AML-193 (cell line): Measurements from ENCODE around the gene SP3.

Experiments used
- DNase-seq, 2 experiments: peaks; one replicate each; lab custom pipeline; 2025; lab: John Stamatoyannopoulos, UW

SP3 gene

GRCh38 chr2:173965372-173966025 is at the start of gene SP3:
SP3 (minus strand) TSS chr2:173965373; CDS start chr2:173965171, 202 bp downstream.
- DNase-seq, result peak; percentile 90 to 92

- DNase-seq, result no peak
Observed at GRCh38 chr2:174014699-174015070, 49.5 kb upstream of the SP3 start.

DNA sequence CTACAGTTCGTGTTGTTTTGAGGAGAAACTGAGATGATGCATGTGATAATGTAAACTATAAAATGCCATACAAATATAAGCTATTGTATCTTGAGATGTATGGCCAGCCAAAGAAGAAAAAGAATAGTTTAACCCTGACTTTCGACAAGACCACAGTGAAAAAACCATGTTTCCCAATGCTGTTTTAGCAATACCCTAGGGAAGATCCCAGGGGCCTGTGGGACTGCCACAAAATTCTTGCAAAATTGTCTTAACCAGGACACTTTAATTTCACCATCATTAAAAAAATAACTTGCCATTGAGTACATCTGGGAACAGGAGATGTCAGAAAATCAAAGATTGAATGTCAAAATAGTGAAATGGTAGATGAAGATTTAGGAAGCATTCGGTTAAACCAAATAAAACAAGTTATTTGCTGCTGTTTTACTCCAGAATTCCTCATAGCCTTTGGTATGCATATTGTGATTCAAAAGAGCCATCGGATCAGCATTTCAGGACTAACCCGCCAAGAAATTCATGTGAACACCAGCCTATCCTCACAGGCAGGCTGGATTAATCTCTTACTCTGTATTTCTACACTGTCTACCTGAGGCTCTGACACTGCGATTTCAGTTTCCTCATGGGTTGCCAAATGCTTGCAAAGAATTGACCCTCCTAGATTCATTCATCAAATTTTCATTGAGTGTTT is 49.0 kb upstream of the SP3 start:
- no peak for DNase-seq

- DNase-seq, result no peak
Observed at GRCh38 chr2:174013315-174013751, 48.2 kb upstream of the SP3 start.

DNA sequence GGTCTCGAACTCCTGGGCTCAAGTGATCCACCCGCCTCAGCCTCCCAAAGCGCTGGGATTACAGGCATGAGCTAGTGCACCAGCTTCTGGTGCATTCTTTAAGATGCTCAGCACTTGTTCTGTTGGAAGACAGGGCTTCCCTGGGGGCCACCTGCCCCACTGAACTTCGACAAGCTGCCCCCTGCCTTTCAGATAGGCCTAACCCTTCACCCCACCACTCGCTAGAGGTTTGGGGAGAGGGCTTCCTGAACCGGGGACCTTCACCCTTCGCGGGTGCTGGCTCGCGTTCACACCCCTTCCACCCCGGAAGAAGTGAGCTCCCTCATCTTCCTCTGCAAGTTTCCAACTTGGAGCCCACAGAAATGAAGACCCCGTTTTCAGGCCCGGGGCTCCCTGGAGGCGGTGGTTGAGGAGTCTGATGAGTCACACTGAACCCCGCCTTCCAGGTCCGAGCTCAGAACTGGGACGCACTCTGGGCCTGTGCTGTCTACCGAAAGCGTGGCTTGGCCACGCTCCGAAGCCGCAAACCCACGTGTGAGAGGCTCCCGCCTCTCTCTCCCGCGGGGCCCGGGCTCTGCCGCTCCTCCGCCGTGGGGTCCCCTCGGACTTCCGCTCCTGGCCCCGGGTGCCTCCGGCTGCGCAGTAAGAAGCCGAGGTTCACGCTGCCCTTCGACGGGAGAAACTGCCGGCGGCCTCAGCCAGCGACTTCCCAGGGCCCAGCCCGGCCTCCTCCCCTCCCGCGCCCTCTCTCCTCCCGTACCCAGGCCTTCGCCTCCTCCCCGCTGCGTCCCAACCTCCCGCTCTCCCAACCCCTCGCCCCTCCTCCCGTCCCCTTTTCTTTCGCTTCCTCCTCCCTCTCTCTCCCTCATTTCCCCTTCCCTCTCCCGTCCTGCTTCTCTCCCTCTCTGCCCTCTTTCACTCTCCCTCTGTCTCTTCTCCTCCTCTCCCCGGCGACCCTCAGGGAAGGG is 47.5 kb upstream of the SP3 start:
- no peak for DNase-seq

GRCh38 chr2:174011796-174012195 is 46.6 kb upstream of the SP3 start:
- no peak for DNase-seq

- DNase-seq, result no peak
Observed at GRCh38 chr2:174011173-174011572, 46.0 kb upstream of the SP3 start.

- DNase-seq, result no peak
Observed at GRCh38 chr2:174009488-174010223, 44.5 kb upstream of the SP3 start.

DNA sequence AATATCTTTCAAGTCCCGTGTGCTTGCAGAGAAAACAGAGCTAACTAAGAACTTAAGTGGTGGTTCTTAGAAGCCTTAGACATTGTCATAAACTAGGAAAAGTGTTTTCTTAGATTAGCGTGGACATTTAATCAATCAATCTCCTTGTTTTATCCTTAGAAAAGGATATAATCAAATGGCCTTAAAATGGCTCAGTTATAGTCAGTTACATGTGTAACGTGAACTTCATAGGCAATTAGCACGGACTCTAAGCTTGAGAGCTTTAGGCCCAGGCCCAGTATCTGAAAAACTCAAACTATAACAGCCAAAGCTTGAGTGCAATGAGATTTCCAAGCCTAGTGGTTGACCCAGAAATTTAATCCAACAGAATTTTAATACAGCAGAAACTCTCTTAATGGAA is 43.5 kb upstream of the SP3 start:
- no peak for DNase-seq

GRCh38 chr2:174007010-174007409 is 41.8 kb upstream of the SP3 start:
- DNase-seq, result no peak

DNA sequence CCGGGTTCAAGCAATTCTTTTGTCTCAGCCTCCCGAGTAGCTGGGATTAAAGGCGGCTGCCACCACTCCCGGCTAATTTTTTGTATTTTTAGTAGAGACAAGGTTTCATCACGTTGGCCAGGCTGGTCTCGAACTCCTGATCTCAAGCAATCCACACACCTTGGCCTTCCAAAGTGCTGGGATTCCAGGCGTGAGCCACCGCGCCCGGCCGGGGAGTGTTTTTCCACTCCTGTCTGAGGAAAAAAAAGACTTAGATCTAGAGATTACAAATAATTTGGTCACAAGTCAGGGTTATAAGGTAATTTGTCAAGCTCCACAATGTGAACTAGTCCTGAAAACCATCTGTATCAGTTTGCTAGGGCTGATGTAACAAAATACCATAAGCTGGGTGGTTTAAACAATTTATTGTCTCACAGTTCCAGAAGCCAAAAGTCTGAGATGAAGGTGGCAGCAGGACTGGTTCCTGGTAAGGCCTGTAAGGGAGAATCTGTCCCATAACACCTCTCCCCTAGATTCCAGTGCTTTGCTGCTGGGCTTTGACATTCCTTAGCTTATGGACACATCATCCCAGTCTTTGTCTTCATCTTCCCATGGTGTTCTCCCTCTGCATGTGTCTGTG is 40.7 kb upstream of the SP3 start:
- no peak for DNase-seq

DNA sequence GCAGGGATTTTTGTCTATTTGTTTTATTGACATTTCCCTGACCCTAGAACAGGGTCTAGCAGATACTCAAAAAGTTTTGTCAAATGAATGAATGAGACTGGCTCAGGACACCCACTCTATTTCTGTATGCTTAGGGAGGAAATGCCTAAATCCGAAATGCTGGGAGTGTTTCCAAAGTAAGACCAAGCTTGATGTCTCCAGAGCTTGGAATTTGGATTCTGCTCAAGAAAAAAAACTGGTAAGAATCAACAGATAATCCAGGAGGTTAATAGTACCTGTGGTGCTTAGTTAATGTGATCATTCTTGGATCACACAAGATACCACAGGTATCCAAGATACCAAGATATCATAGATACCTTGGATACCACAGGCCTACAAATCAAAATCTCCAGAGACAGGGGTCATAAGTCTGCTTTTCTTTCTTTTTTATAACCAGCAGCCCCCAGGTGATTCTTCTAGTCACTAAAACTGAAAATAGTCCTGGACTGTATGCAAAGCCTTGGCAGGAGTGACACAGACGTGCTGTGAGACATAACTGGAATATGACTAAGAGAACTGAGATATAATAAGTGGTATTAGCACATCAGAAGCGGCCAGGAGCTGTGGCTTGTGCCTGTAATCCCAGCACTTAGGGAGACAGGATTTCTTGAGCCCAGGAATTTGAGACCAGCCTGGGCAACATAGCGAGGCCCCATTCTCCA is 39.9 kb upstream of the SP3 start:
- DNase-seq, result no peak

- DNase-seq, result no peak
Observed at GRCh38 chr2:174003720-174004695, 38.8 kb upstream of the SP3 start.

GRCh38 chr2:174002679-174003078 is 37.5 kb upstream of the SP3 start:
- DNase-seq, result no peak

- no peak for DNase-seq
Observed at GRCh38 chr2:174001107-174001506, 35.9 kb upstream of the SP3 start.

DNA sequence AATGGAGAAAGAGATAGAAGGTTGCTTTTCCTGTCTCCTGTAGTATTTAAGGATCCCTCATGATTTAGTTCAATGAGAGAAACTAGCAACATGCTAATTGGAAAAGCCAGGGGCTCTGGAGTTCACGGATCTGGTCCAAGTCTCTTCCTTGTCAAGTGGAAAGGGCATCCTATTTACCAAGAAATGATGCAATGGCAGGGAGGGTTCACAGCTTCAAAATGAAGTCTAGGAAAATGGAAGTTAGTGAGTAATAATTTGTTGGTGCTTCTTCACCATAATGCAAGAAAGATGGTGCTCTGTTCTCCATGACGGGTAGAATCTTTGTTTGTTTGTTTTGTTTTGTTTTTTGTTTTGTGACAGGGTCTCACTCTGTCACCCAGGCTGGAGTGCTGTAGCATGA is 34.6 kb upstream of the SP3 start:
- DNase-seq, result no peak

DNA sequence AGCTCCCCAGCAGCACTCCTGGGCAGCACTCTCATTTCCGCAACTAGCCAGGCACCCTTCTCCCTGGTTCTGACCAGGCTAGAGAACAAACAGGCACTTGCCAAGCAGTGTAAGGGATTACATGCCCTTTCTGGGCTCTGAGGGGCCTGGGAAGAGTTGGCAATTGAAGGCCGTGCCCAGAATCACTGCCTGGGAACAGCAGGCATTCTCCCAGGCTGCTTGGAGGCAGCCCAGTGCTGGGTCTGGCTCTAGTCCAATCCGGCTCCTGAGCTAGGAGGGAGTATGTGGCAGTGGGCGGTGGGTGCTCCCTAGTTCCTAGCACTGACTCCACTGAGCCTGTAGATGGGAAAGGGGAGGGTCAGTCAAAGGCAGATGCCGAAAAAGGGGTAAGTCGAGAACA is 34.1 kb upstream of the SP3 start:
- DNase-seq, result no peak

DNA sequence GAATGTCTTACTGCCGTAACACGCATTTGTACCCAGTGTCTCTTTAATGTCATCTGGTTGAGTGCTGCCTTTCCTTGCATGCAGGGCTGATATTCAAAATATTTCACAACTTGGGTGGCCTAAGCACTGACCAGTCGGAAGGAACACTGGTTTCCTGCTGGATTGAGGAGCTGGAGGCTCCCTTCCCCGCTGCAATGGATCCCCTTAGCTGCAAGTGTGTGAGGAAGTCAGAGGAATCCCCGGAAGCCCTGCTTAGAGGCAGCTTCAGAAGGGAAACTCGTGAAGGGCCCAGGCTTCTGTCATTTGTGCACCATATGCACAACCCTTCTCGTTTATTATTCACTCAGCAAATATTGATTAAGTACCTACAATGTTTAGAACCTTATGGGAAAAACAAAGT is 33.2 kb upstream of the SP3 start:
- DNase-seq, result peak in 1 of 2 experiments; percentile 15

GRCh38 chr2:173997753-173998152 is 32.6 kb upstream of the SP3 start:
- DNase-seq, result peak in 1 of 2 experiments; percentile 29

DNA sequence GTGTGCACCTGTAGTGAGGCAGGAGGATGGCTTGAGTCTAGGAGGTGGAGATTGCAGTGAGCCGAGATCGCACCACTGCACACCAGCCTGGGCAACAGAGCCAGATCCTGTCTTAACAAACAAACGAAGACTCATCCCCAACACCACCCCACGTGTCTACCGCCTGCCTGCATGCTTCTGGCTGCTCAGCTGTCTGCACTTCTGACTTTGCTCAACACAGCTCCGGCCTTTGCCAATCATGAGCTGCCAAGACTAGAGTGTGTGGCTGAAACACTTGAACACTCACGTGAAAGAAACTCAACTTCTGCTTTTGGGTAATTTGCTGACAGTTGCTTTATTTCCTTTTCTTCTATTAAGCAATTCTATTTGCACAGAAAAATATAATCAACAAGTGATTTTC is 32.1 kb upstream of the SP3 start:
- peak; percentile 96 to 98 for DNase-seq
